Suprapubic skin (tissue), 4 donors: Measurements from ENCODE around the gene SPATA6L.

Source experiments
- EP300 ChIP-seq: sonication (generic); formaldehyde crosslinking; IDR thresholded peaks from one replicate; pipeline ENCODE4 v1.6.1; 2017; ENCODE audit warnings: antibody characterized with exemption
- POLR2A ChIP-seq, 2 donors: fragments of 450-650 bp; IDR thresholded peaks; one replicate each; pipeline ENCODE4 v1.6.1; 2017; ENCODE audit warnings: antibody characterized with exemption in 2 of 2, mild to moderate bottlenecking in 2 of 2, moderate library complexity in 2 of 2
- POLR2AphosphoS5 ChIP-seq, 3 donors: sonication (generic); formaldehyde crosslinking; IDR thresholded peaks; one replicate each; pipeline ENCODE4 v1.6.1; 2017; ENCODE audit warnings: antibody characterized with exemption in 3 of 3
- TF ChIP-seq, protein P1 (sequence below), 2 donors: fragments of 200-600 bp in 1 of 2; fragments of 450-650 bp in 1 of 2; sonication (generic) in 1 of 2; IDR thresholded peaks; one replicate each; pipeline ENCODE4 v1.5.1; 2016 to 2019; ENCODE audit warnings: antibody characterized with exemption in 2 of 2, mild to moderate bottlenecking in 1 of 2, moderate library complexity in 1 of 2

DNA sequence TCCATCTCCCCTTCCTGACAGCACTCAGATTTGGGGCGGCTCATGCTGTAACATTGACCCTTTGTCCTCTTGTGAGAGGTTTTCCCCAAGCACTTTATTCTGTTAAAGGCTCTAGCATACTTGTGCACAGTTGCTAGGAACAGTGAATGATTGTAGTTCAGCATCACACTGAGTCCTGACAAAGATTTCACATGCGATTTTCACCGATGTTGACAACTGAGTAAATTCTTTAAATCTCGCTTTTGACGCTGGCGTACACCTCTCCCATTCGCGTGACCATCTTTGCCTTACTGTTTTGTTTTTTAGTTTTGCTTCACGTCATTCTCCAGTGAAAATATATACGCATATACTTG lies 13.9 kb upstream of the SPATA6L start:
- TF ChIP-seq, protein P1, sequence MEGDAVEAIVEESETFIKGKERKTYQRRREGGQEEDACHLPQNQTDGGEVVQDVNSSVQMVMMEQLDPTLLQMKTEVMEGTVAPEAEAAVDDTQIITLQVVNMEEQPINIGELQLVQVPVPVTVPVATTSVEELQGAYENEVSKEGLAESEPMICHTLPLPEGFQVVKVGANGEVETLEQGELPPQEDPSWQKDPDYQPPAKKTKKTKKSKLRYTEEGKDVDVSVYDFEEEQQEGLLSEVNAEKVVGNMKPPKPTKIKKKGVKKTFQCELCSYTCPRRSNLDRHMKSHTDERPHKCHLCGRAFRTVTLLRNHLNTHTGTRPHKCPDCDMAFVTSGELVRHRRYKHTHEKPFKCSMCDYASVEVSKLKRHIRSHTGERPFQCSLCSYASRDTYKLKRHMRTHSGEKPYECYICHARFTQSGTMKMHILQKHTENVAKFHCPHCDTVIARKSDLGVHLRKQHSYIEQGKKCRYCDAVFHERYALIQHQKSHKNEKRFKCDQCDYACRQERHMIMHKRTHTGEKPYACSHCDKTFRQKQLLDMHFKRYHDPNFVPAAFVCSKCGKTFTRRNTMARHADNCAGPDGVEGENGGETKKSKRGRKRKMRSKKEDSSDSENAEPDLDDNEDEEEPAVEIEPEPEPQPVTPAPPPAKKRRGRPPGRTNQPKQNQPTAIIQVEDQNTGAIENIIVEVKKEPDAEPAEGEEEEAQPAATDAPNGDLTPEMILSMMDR (IDR thresholded peaks at IDR 0.05) = no peak
- TF ChIP-seq POLR2A (IDR thresholded peaks at IDR 0.05) (no peak), POLR2AphosphoS5 (IDR thresholded peaks at IDR 0.05) (no peak), EP300 (no peak)
